H9 (cell line): ENCODE data around the gene CWC27. TPM values are rescaled to one million over a fixed set of nuclear protein-coding genes. Genes with fewer than 3 reads are reported as not detected.

Source experiments
- DNase-seq: peaks from one replicate; pipeline ENCODE4 v3.0.0-alpha.2; 2017
- H2AFZ ChIP-seq: one replicate; pipeline ENCODE4 v1.6.1; 2013; ENCODE audit warnings: mild to moderate bottlenecking, low read length, control low read depth, moderate library complexity
- H2AK5ac ChIP-seq: 2 replicates; pipeline ENCODE4 v1.6.1; 2013; ENCODE audit warnings: low read length, control low read depth, mixed read lengths; ENCODE audit not compliant: insufficient read length
- H2BK120ac ChIP-seq: one replicate; pipeline ENCODE4 v1.6.1; 2013; ENCODE audit warnings: low read depth, mild to moderate bottlenecking, low read length, control low read depth, inconsistent platforms; ENCODE audit not compliant: poor library complexity, severe bottlenecking
- H2BK12ac ChIP-seq: 2 replicates; pipeline ENCODE4 v1.6.1; 2013; ENCODE audit warnings: low read length, control low read depth, mixed read lengths, low read depth; ENCODE audit not compliant: insufficient read length
- H2BK15ac ChIP-seq: 2 replicates; pipeline ENCODE4 v1.6.1; 2013; ENCODE audit warnings: low read depth, low read length, control low read depth
- H2BK20ac ChIP-seq: one replicate; pipeline ENCODE4 v1.6.1; 2013; ENCODE audit warnings: low read depth, mild to moderate bottlenecking, low read length, control low read depth, inconsistent platforms; ENCODE audit not compliant: poor library complexity, severe bottlenecking
- H2BK5ac ChIP-seq: 2 replicates; pipeline ENCODE4 v1.6.1; 2013; ENCODE audit warnings: low read length, control low read depth, mixed read lengths; ENCODE audit not compliant: insufficient read length
- H3K14ac ChIP-seq: 2 replicates; pipeline ENCODE4 v1.6.1; 2013; ENCODE audit warnings: low read length, control low read depth; ENCODE audit not compliant: insufficient read depth
- H3K18ac ChIP-seq: 2 replicates; pipeline ENCODE4 v1.6.1; 2013; ENCODE audit warnings: low read depth, mild to moderate bottlenecking, mixed read lengths, low read length, control low read depth; ENCODE audit not compliant: insufficient read length
- H3K23ac ChIP-seq: 2 replicates; pipeline ENCODE4 v1.6.1; 2013; ENCODE audit warnings: low read length, control low read depth, mixed read lengths, low read depth; ENCODE audit not compliant: insufficient read length
- H3K23me2 ChIP-seq: 2 replicates; pipeline ENCODE4 v1.6.1; 2013; ENCODE audit warnings: low read depth, mild to moderate bottlenecking, mixed read lengths, low read length, control low read depth; ENCODE audit not compliant: insufficient read length, poor library complexity, severe bottlenecking
- H3K27ac ChIP-seq: 2 replicates; pipeline ENCODE4 v1.5.1; 2013; ENCODE audit warnings: low read length, control low read depth, mixed read lengths, low read depth; ENCODE audit not compliant: insufficient read length
- H3K27me3 ChIP-seq: 2 replicates; pipeline ENCODE4 v1.6.1; 2013; ENCODE audit warnings: low read length, control low read depth, inconsistent platforms; ENCODE audit not compliant: insufficient read depth
- H3K4ac ChIP-seq: 2 replicates; pipeline ENCODE4 v1.6.1; 2013; ENCODE audit warnings: low read depth, mild to moderate bottlenecking, control low read depth, inconsistent platforms, low read length, moderate library complexity
- H3K4me1 ChIP-seq: 2 replicates; pipeline ENCODE4 v1.6.1; 2013; ENCODE audit warnings: low read length, control low read depth, inconsistent platforms; ENCODE audit not compliant: insufficient read depth
- H3K4me2 ChIP-seq: 2 replicates; pipeline ENCODE4 v1.6.1; 2013; ENCODE audit warnings: low read length, control low read depth, mixed read lengths; ENCODE audit not compliant: insufficient read length, insufficient read depth
- H3K56ac ChIP-seq: 2 replicates; pipeline ENCODE4 v1.6.1; 2013; ENCODE audit warnings: low read depth, mild to moderate bottlenecking, mixed read lengths, low read length, control low read depth; ENCODE audit not compliant: insufficient read length
- H3K79me1 ChIP-seq: 2 replicates; pipeline ENCODE4 v1.6.1; 2013; ENCODE audit warnings: low read depth, mild to moderate bottlenecking, moderate library complexity, low read length, control low read depth, inconsistent platforms; ENCODE audit not compliant: insufficient read depth, poor library complexity, severe bottlenecking
- H3K79me2 ChIP-seq: 2 replicates; pipeline ENCODE4 v1.6.1; 2013; ENCODE audit warnings: low read length, control low read depth, inconsistent platforms; ENCODE audit not compliant: insufficient read depth
- H3K9ac ChIP-seq: 2 replicates; pipeline ENCODE4 v1.6.1; 2013; ENCODE audit warnings: low read length, control low read depth, mixed read lengths; ENCODE audit not compliant: insufficient read length; ENCODE audit errors: extremely low read depth
- H3K9me3 ChIP-seq: one replicate; pipeline ENCODE4 v1.6.1; 2013; ENCODE audit warnings: low read depth, low read length, inconsistent platforms; ENCODE audit not compliant: control insufficient read depth
- H3T11ph ChIP-seq: one replicate; pipeline ENCODE4 v1.6.1; 2013; ENCODE audit warnings: mild to moderate bottlenecking, low read length, control low read depth, inconsistent platforms
- H4K20me1 ChIP-seq: one replicate; pipeline ENCODE4 v1.6.1; 2013; ENCODE audit not compliant: control insufficient read depth, insufficient read length, insufficient read depth
- H4K5ac ChIP-seq: 2 replicates; pipeline ENCODE4 v1.6.1; 2013; ENCODE audit warnings: low read depth, mild to moderate bottlenecking, mixed read lengths, low read length, control low read depth; ENCODE audit not compliant: insufficient read length
- H4K8ac ChIP-seq: replicated peaks from 2 replicates; pipeline ENCODE4 v1.6.1; 2013; ENCODE audit warnings: low read length, control low read depth, mixed read lengths, low read depth; ENCODE audit not compliant: insufficient read length
- H4K91ac ChIP-seq: 2 replicates; pipeline ENCODE4 v1.6.1; 2013; ENCODE audit warnings: low read depth, mild to moderate bottlenecking, moderate library complexity, mixed read lengths, low read length, control low read depth; ENCODE audit not compliant: insufficient read length
- H3K27ac Mint-ChIP-seq, 3 experiments: 2 replicates in 2 of 3; 3 replicates in 1 of 3; pipeline ENCODE4 v1.8.0; 2020 to 2021; ENCODE audit warnings: mixed read lengths in 3 of 3, mild to moderate bottlenecking in 1 of 3, moderate library complexity in 1 of 3
- H3K27me3 Mint-ChIP-seq: 2 replicates; pipeline ENCODE4 v1.8.0; 2021; ENCODE audit warnings: low read depth, mild to moderate bottlenecking, moderate library complexity, mixed read lengths
- H3K36me3 Mint-ChIP-seq, 3 experiments: 2 replicates in 2 of 3; 3 replicates in 1 of 3; pipeline ENCODE4 v1.8.0; 2020 to 2021; ENCODE audit warnings: low read depth in 3 of 3, mixed read lengths in 3 of 3; ENCODE audit not compliant: insufficient read depth in 1 of 3
- H3K4me1 Mint-ChIP-seq, 2 experiments: 2 replicates each; pipeline ENCODE4 v1.8.0; 2020; ENCODE audit warnings: mixed read lengths in 2 of 2
- H3K4me3 Mint-ChIP-seq, 2 experiments: 2 replicates in 1 of 2; 3 replicates in 1 of 2; pipeline ENCODE4 v1.8.0; 2020 to 2021; ENCODE audit warnings: mild to moderate bottlenecking in 2 of 2, mixed read lengths in 2 of 2, moderate library complexity in 1 of 2
- H3K9me3 Mint-ChIP-seq, 2 experiments: 2 replicates in 1 of 2; 3 replicates in 1 of 2; pipeline ENCODE4 v1.8.0; 2020; ENCODE audit warnings: mild to moderate bottlenecking in 2 of 2, mixed read lengths in 2 of 2, moderate library complexity in 1 of 2
- CTCF ChIP-seq: fragments of 200-600 bp; sonication (generic); conservative IDR thresholded peaks from 3 replicates; pipeline ENCODE4 v1.8.0; 2021; ENCODE audit warnings: antibody characterized with exemption, mild to moderate bottlenecking
- WGBS: extraction: QIAGEN DNeasy Blood & Tissue Kit; methylation state at CpG from one replicate; pipeline ENCODE4 v1.1.7; 2013; ENCODE audit warnings: missing lambda C conversion rate, low lambda C conversion rate, mixed read lengths; ENCODE audit not compliant: insufficient read length; ENCODE audit errors: extremely low coverage; 5-methylcytosine and 5-hydroxymethylcytosine counted together
- total RNA-seq: library from RNA; stranded (reverse); gene quantifications from 2 replicates; pipeline ENCODE4 v1.2.1, GENCODE V29; 2021

The CWC27 gene
- total RNA-seq, 1 experiment from 2014 or later, result 41.9 TPM

GRCh38 chr5:64831996-64832395, 63.3 kb downstream of the CWC27 start:
- Histone ChIP-seq H3T11ph (no peak overlapping the region), H3K27ac (no peak overlapping the region), H4K5ac (no peak overlapping the region), H3K79me2 (no peaks in the 10 kb centered on the region), H2AFZ (no peak overlapping the region), H3K79me1 (no peaks in the 10 kb centered on the region), H2BK120ac (no peak overlapping the region), H3K27me3 (no peaks in the 10 kb centered on the region), H2BK12ac (no peak overlapping the region), H2BK15ac (no peak overlapping the region), H3K14ac (no peak overlapping the region), H3K4me2 (no peak overlapping the region), H3K9me3 (no peaks in the 10 kb centered on the region), H3K56ac (no peak overlapping the region), H4K8ac (no peak overlapping the region), H4K20me1 (no peaks in the 10 kb centered on the region), H3K9ac (no peak overlapping the region), H3K4me1 (no peaks in the 10 kb centered on the region), H3K4ac (no peak overlapping the region), H2BK5ac (no peak overlapping the region), H3K18ac (no peak overlapping the region), H2BK20ac (no peak overlapping the region), H3K23me2 (no peaks in the 10 kb centered on the region), H3K23ac (no peak overlapping the region), H2AK5ac (no peak overlapping the region), H4K91ac (no peak overlapping the region)
- WGBS, result no CpG with 5 or more reads among the region's 1 CpG
- TF ChIP-seq CTCF, result no peak
- Mint-ChIP-seq H3K36me3 (peaks cover 4 to 10% (median 9%) of the 10 kb centered on the region in 3 experiments; a peak in 5 of 7 replicates), H3K4me1 (peaks cover 15 to 16% of the 10 kb centered on the region in 2 experiments), H3K27ac (no peak overlapping the region), H3K9me3 (no peaks in the 10 kb centered on the region; a peak in 1 of 5 replicates), H3K27me3 (no peaks in the 10 kb centered on the region), H3K4me3 (no peak overlapping the region)
- DNase-seq, result no peak
